ENCODE results near the gene NOC4L. TPM values are rescaled to one million over a fixed set of nuclear protein-coding genes. Genes with fewer than 3 reads are reported as not detected.

The NOC4L gene

Small RNAs within 50 kb of the gene (small RNA-seq; reads per million reads assigned to genes)
- gene AC138466.3 (ENCODE audit: insufficient read depth), result not detected
